Activated naive CD8-positive, alpha-beta T cell treated with anti-CD3 and anti-CD28 coated beads for 36 hours (primary cell): ENCODE results near the gene CCDC148. TPM values are rescaled to one million over a fixed set of nuclear protein-coding genes. Genes with fewer than 3 reads are reported as not detected.

Source experiments
- DNase-seq: peaks from one replicate; pipeline ENCODE4 v3.0.0; 2021
- H3K27ac Mint-ChIP-seq: one replicate; pipeline ENCODE4 v1.8.0; 2022; ENCODE audit warnings: mild to moderate bottlenecking, moderate library complexity, mixed read lengths
- H3K27me3 Mint-ChIP-seq: one replicate; pipeline ENCODE4 v1.8.0; 2022; ENCODE audit warnings: mild to moderate bottlenecking, mixed read lengths
- H3K36me3 Mint-ChIP-seq: one replicate; pipeline ENCODE4 v1.8.0; 2021; ENCODE audit warnings: mild to moderate bottlenecking, mixed read lengths
- H3K4me1 Mint-ChIP-seq: one replicate; pipeline ENCODE4 v1.8.0; 2021; ENCODE audit warnings: mixed read lengths
- H3K4me3 Mint-ChIP-seq: one replicate; pipeline ENCODE4 v1.8.0; 2022; ENCODE audit warnings: mild to moderate bottlenecking, moderate library complexity, mixed read lengths
- H3K9me3 Mint-ChIP-seq: one replicate; pipeline ENCODE4 v1.8.0; 2022; ENCODE audit warnings: mixed read lengths
- total RNA-seq, 2 experiments: library from RNA; stranded (reverse); gene quantifications; one replicate each; pipeline ENCODE4 v1.2.3, GENCODE V29; 2021

Gene CCDC148
- total RNA-seq, 2 experiments from 2014 or later: not detected

GRCh38 chr2:158214431-158214830, 242.1 kb downstream of the CCDC148 start:
- no peak for DNase-seq
- Mint-ChIP-seq H3K27me3 (peaks cover 4% of the 10 kb centered on the region), H3K4me1 (peaks cover 3% of the 10 kb centered on the region), H3K4me3 (no peak overlapping the region), H3K27ac (no peak overlapping the region), H3K9me3 (peaks cover 3% of the 10 kb centered on the region), H3K36me3 (no peaks in the 10 kb centered on the region)

GRCh38 chr2:158213773-158214172, 242.8 kb downstream of the CCDC148 start:
- DNase-seq: no peak
- no peak overlapping the region for H3K4me3 Mint-ChIP-seq
- H3K36me3 Mint-ChIP-seq: no peaks in the 10 kb centered on the region
- H3K9me3 Mint-ChIP-seq: no peaks in the 10 kb centered on the region
- H3K4me1 Mint-ChIP-seq: peaks cover 3% of the 10 kb centered on the region
- no peak overlapping the region for H3K27ac Mint-ChIP-seq
- H3K27me3 Mint-ChIP-seq: no peaks in the 10 kb centered on the region

GRCh38 chr2:158212301-158212700, 244.3 kb downstream of the CCDC148 start:
- no peak overlapping the region for H3K27ac Mint-ChIP-seq
- no peaks in the 10 kb centered on the region for H3K36me3 Mint-ChIP-seq
- peaks cover 3% of the 10 kb centered on the region for H3K4me1 Mint-ChIP-seq
- no peak overlapping the region for H3K4me3 Mint-ChIP-seq
- H3K27me3 Mint-ChIP-seq: no peaks in the 10 kb centered on the region
- no peak for DNase-seq
- H3K9me3 Mint-ChIP-seq: no peaks in the 10 kb centered on the region

GRCh38 chr2:158211502-158211901, 245.1 kb downstream of the CCDC148 start:
- Mint-ChIP-seq H3K27me3 (no peaks in the 10 kb centered on the region), H3K4me1 (peaks cover 3% of the 10 kb centered on the region), H3K4me3 (no peak overlapping the region), H3K36me3 (no peaks in the 10 kb centered on the region), H3K9me3 (no peaks in the 10 kb centered on the region), H3K27ac (no peak overlapping the region)
- no peak for DNase-seq

- Mint-ChIP-seq H3K27me3 (peaks cover 12% of the 10 kb centered on the region), H3K9me3 (no peaks in the 10 kb centered on the region), H3K4me3 (no peak overlapping the region), H3K27ac (no peak overlapping the region), H3K36me3 (no peaks in the 10 kb centered on the region), H3K4me1 (peaks cover 5% of the 10 kb centered on the region)
- no peak for DNase-seq
These were observed 249.2 kb downstream of the CCDC148 start for GRCh38 chr2:158207354-158207753.

- Mint-ChIP-seq H3K4me3 (no peak overlapping the region), H3K27ac (no peak overlapping the region), H3K36me3 (no peaks in the 10 kb centered on the region), H3K4me1 (peaks cover 5% of the 10 kb centered on the region), H3K27me3 (peaks cover 16% of the 10 kb centered on the region), H3K9me3 (no peaks in the 10 kb centered on the region)
- no peak for DNase-seq
These were observed 251.3 kb downstream of the CCDC148 start for GRCh38 chr2:158205215-158205614.

GRCh38 chr2:158204741-158205165, 251.8 kb downstream of the CCDC148 start:
- Mint-ChIP-seq H3K36me3 (no peaks in the 10 kb centered on the region), H3K27ac (no peak overlapping the region), H3K9me3 (no peaks in the 10 kb centered on the region), H3K4me1 (peaks cover 5% of the 10 kb centered on the region), H3K4me3 (no peak overlapping the region), H3K27me3 (peaks cover 21% of the 10 kb centered on the region)
- no peak for DNase-seq

GRCh38 chr2:158202161-158202815, 254.3 kb downstream of the CCDC148 start:
- Mint-ChIP-seq H3K4me1 (peaks cover 5% of the 10 kb centered on the region), H3K27ac (no peak overlapping the region), H3K4me3 (no peak overlapping the region), H3K36me3 (no peaks in the 10 kb centered on the region), H3K27me3 (peaks cover 28% of the 10 kb centered on the region), H3K9me3 (no peaks in the 10 kb centered on the region)
- no peak for DNase-seq

GRCh38 chr2:158199928-158200650, 256.5 kb downstream of the CCDC148 start:
- peaks cover 45% of the 10 kb centered on the region for H3K27me3 Mint-ChIP-seq
- peaks cover 5% of the 10 kb centered on the region for H3K4me1 Mint-ChIP-seq
- DNase-seq: no peak
- H3K27ac Mint-ChIP-seq: no peak overlapping the region
- H3K36me3 Mint-ChIP-seq: no peaks in the 10 kb centered on the region
- no peak overlapping the region for H3K4me3 Mint-ChIP-seq
- H3K9me3 Mint-ChIP-seq: no peaks in the 10 kb centered on the region

GRCh38 chr2:158197940-158198339, 258.6 kb downstream of the CCDC148 start:
- Mint-ChIP-seq H3K27ac (no peak overlapping the region), H3K9me3 (no peaks in the 10 kb centered on the region), H3K36me3 (no peaks in the 10 kb centered on the region), H3K27me3 (peaks cover 50% of the 10 kb centered on the region), H3K4me1 (peaks cover 4% of the 10 kb centered on the region), H3K4me3 (no peak overlapping the region)
- DNase-seq: no peak

GRCh38 chr2:158194229-158194628, 262.3 kb downstream of the CCDC148 start:
- H3K9me3 Mint-ChIP-seq: no peaks in the 10 kb centered on the region
- H3K27ac Mint-ChIP-seq: no peak overlapping the region
- peaks cover 31% of the 10 kb centered on the region for H3K4me1 Mint-ChIP-seq
- peaks cover 51% of the 10 kb centered on the region for H3K27me3 Mint-ChIP-seq
- no peaks in the 10 kb centered on the region for H3K36me3 Mint-ChIP-seq
- no peak for DNase-seq
- H3K4me3 Mint-ChIP-seq: no peak overlapping the region

GRCh38 chr2:158192515-158193443, 263.8 kb downstream of the CCDC148 start:
- peaks cover 48% of the 10 kb centered on the region for H3K27me3 Mint-ChIP-seq
- no peak overlapping the region for H3K27ac Mint-ChIP-seq

GRCh38 chr2:158191076-158191895, 265.3 kb downstream of the CCDC148 start:
- DNase-seq: peak; percentile 38
- peak overlapping the region; percentile 73 for H3K27ac Mint-ChIP-seq
- no peaks in the 10 kb centered on the region for H3K9me3 Mint-ChIP-seq
- peaks cover 36% of the 10 kb centered on the region for H3K27me3 Mint-ChIP-seq
- H3K4me1 Mint-ChIP-seq: peaks cover 31% of the 10 kb centered on the region
- H3K36me3 Mint-ChIP-seq: no peaks in the 10 kb centered on the region
- peak overlapping the region; percentile 32 for H3K4me3 Mint-ChIP-seq

More at GRCh38 chr2:158192515-158193443, 263.8 kb downstream of the CCDC148 start:
- Mint-ChIP-seq H3K9me3 (no peaks in the 10 kb centered on the region), H3K4me3 (no peak overlapping the region), H3K36me3 (no peaks in the 10 kb centered on the region), H3K4me1 (peaks cover 31% of the 10 kb centered on the region)
- DNase-seq: no peak

- Mint-ChIP-seq H3K4me3 (no peak overlapping the region), H3K36me3 (no peaks in the 10 kb centered on the region), H3K9me3 (no peaks in the 10 kb centered on the region), H3K27ac (no peak overlapping the region), H3K27me3 (peaks cover 22% of the 10 kb centered on the region), H3K4me1 (peaks cover 31% of the 10 kb centered on the region)
- no peak for DNase-seq
These were observed 267.0 kb downstream of the CCDC148 start for GRCh38 chr2:158189526-158189925.
